ENCODE data around the gene TBC1D2. TPM values are rescaled to one million over a fixed set of nuclear protein-coding genes. Genes with fewer than 3 reads are reported as not detected.
"Not testable (repeated sequence)": the region's sequence is repeated elsewhere in the genome, so short reads cannot be mapped to it uniquely, and the experiment has no call there.

TBC1D2 gene
- total and polyA plus RNA-seq, 2 of the 13 experiments (the other 11 are each of a cell fraction or from before 2014, with no cell fraction given) = 2.0 to 2.8 TPM

GRCh38 chr9:98269652-98270051 is 14.2 kb upstream of the TBC1D2 start:
- H4K20me1 ChIP-seq (ENCODE audit: insufficient read depth, low read length); H3K27ac ChIP-seq (ENCODE audit: extremely low read length, insufficient read depth, low read length); H3K4me1 ChIP-seq (ENCODE audit: insufficient read depth, low read length); H3K4me2 ChIP-seq (ENCODE audit: low read depth, low read length); intact Hi-C loops (cut with micrococcal nuclease; ENCODE audit: unreplicated experiment); ATAC-seq; DNase-seq (ENCODE audit: low spot score); FAIRE-seq; H3K9me3 ChIP-seq (ENCODE audit: low read length); H3K4me3 ChIP-seq (replicated peaks in 1 of 3; ENCODE audit: insufficient read depth in 1 of 3, low read depth in 2 of 3, low read length in 3 of 3); POLR2A ChIA-PET; in situ Hi-C loops (cut with HindIII; ENCODE audit: extremely low pct_ligation_motif_present, low pct_unique_long_range_greater_than_20kb); H3K79me2 ChIP-seq (ENCODE audit: insufficient read depth, low read length); H3K9ac ChIP-seq (ENCODE audit: insufficient read depth, low read depth, low read length); BruUV-seq (replicated peaks); H3K36me3 ChIP-seq (replicated peaks in 1 of 2; ENCODE audit: control insufficient read depth in 1 of 2, insufficient read depth in 2 of 2, low read length in 2 of 2); CTCF ChIA-PET (ENCODE audit: low intra/inter-chr PET ratio, low total read pairs); H2AFZ ChIP-seq (ENCODE audit: low read length): not testable (repeated sequence)
- WGBS (ENCODE audit: low lambda C conversion rate) = 46% methylated on average over 10 of the region's 10 CpGs
- H3K27me3 ChIP-seq (ENCODE audit: control insufficient read depth in 1 of 2, insufficient read depth in 2 of 2, low read length in 2 of 2) = peaks cover 0 to 17% of the 10 kb centered on the region in 2 experiments; a peak in 1 of 5 replicates

GRCh38 chr9:98267556-98267955 is 12.1 kb upstream of the TBC1D2 start:
- in situ Hi-C loops (cut with HindIII; ENCODE audit: extremely low pct_ligation_motif_present, low pct_unique_long_range_greater_than_20kb); H3K27me3 ChIP-seq (ENCODE audit: control insufficient read depth in 1 of 2, insufficient read depth in 2 of 2, low read length in 2 of 2); H3K4me2 ChIP-seq (ENCODE audit: low read depth, low read length); ATAC-seq; H3K4me1 ChIP-seq (ENCODE audit: insufficient read depth, low read length); H2AFZ ChIP-seq (ENCODE audit: low read length); FAIRE-seq; H3K9me3 ChIP-seq (ENCODE audit: low read length); H3K36me3 ChIP-seq (replicated peaks in 1 of 2; ENCODE audit: control insufficient read depth in 1 of 2, insufficient read depth in 2 of 2, low read length in 2 of 2); H3K27ac ChIP-seq (ENCODE audit: extremely low read length, insufficient read depth, low read length); DNase-seq (ENCODE audit: low spot score); H3K79me2 ChIP-seq (ENCODE audit: insufficient read depth, low read length); POLR2A ChIA-PET; H3K4me3 ChIP-seq (replicated peaks in 1 of 3; ENCODE audit: insufficient read depth in 1 of 3, low read depth in 2 of 3, low read length in 3 of 3); H4K20me1 ChIP-seq (ENCODE audit: insufficient read depth, low read length); CTCF ChIA-PET (ENCODE audit: low intra/inter-chr PET ratio, low total read pairs); intact Hi-C loops (cut with micrococcal nuclease; ENCODE audit: unreplicated experiment); H3K9ac ChIP-seq (ENCODE audit: insufficient read depth, low read depth, low read length); BruUV-seq (replicated peaks): not testable (repeated sequence)
- 53% methylated on average over 8 of the region's 8 CpGs for WGBS (ENCODE audit: low lambda C conversion rate)

DNA sequence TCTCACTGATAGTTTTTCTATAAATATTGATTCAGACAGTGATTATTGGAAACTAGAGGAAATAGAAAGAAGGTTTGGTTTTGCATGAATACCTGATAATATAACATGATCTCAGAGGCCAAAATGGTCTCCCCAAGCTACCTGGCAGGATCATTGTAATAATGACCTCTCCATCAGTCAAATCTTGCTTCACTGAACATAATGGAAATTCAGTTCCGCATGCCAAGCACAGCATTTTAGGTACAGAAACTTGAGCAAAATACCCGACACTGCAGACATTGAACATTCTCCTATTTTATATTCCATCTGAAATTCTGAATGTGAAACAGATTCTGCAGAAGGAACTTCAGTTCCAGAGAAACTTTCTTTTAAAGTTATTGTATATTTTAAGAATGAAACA is 9.1 kb upstream of the TBC1D2 start:
- 39% methylated on average over 2 of the region's 2 CpGs for WGBS (ENCODE audit: low lambda C conversion rate)
- Histone ChIP-seq H3K36me3 (replicated peaks in 1 of 2; ENCODE audit: control insufficient read depth in 1 of 2, insufficient read depth in 2 of 2, low read length in 2 of 2) (no peaks in the 10 kb centered on the region), H3K79me2 (ENCODE audit: insufficient read depth, low read length) (no peaks in the 10 kb centered on the region), H3K9ac (ENCODE audit: insufficient read depth, low read depth, low read length) (no peak overlapping the region), H3K27me3 (ENCODE audit: control insufficient read depth in 1 of 2, insufficient read depth in 2 of 2, low read length in 2 of 2) (peaks cover 0 to 4% of the 10 kb centered on the region in 2 experiments; a peak in 1 of 5 replicates), H3K4me2 (ENCODE audit: low read depth, low read length) (no peak overlapping the region), H2AFZ (ENCODE audit: low read length) (no peak overlapping the region), H3K4me1 (ENCODE audit: insufficient read depth, low read length) (peaks cover 18% of the 10 kb centered on the region), H3K4me3 (replicated peaks in 1 of 3; ENCODE audit: insufficient read depth in 1 of 3, low read depth in 2 of 3, low read length in 3 of 3) (no peak overlapping the region), H4K20me1 (ENCODE audit: insufficient read depth, low read length) (no peaks in the 10 kb centered on the region), H3K9me3 (ENCODE audit: low read length) (no peaks in the 10 kb centered on the region), H3K27ac (ENCODE audit: extremely low read length, insufficient read depth, low read length) (no peak overlapping the region)
- no TSS peak for BruUV-seq (replicated peaks)
- in situ Hi-C loops (cut with HindIII; ENCODE audit: extremely low pct_ligation_motif_present, low pct_unique_long_range_greater_than_20kb) (loop anchor here (5.0 kb wide), 1 partner anchor 57 kb away; no protein-coding TSS in a partner anchor), intact Hi-C loops (cut with micrococcal nuclease; ENCODE audit: unreplicated experiment) (loop anchor here (2.0 to 5.0 kb wide), 3 partner anchors 72 to 342 kb away; partner anchors contain the start of genes CORO2A, TRIM14 and TRMO)
- ChIA-PET POLR2A (no interaction called here), CTCF (ENCODE audit: low intra/inter-chr PET ratio, low total read pairs) (interaction anchor here (1.2 to 3.1 kb wide), 4 partner anchors 57 to 190 kb away, joined by 3 to 42 read pairs (median 11); partner anchors contain the start of gene CORO2A)
- ATAC-seq (no peak), FAIRE-seq (no peak), DNase-seq (ENCODE audit: low spot score) (no peak)
- TF ChIP-seq CBX5 (CRISPR knock-in tag; IDR thresholded peaks at IDR 0.05; ENCODE audit: borderline replicate concordance) (no peak), ZNF343 (CRISPR knock-in tag; IDR thresholded peaks at IDR 0.05) (no peak), SMAD1 (CRISPR knock-in tag; IDR thresholded peaks at IDR 0.05; ENCODE audit: borderline replicate concordance, low read depth) (no peak), ZNF780A (CRISPR knock-in tag; IDR thresholded peaks at IDR 0.05) (no peak), PREB (CRISPR knock-in tag; IDR thresholded peaks at IDR 0.05) (no peak), DMAP1 (CRISPR knock-in tag; IDR thresholded peaks at IDR 0.05) (no peak), ZNF235 (CRISPR knock-in tag; IDR thresholded peaks at IDR 0.05; ENCODE audit: borderline replicate concordance) (no peak), ZNF431 (CRISPR knock-in tag; IDR thresholded peaks at IDR 0.05; ENCODE audit: borderline replicate concordance, low read depth) (no peak), NONO (IDR thresholded peaks at IDR 0.05) (no peak), NONO (CRISPR knock-in tag; conservative IDR thresholded peaks at IDR 0.05) (no peak), SP4 (CRISPR knock-in tag; IDR thresholded peaks at IDR 0.05) (no peak)
- TF ChIP-seq, protein P1, sequence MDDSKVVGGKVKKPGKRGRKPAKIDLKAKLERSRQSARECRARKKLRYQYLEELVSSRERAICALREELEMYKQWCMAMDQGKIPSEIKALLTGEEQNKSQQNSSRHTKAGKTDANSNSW (CRISPR knock-in tag; IDR thresholded peaks at IDR 0.05; ENCODE audit: borderline replicate concordance) = no peak

Measured in HepG2 (cell line).